Hepatocyte (in vitro differentiated cells): Measurements from ENCODE around the gene STIMATE.

Experiments used
- EZH2 ChIP-seq: fragments of 200-600 bp; sonication (generic); IDR thresholded peaks from 2 replicates; pipeline ENCODE4 v1.6.1; 2016; ENCODE audit warnings: antibody characterized with exemption, mild to moderate bottlenecking, borderline replicate concordance
- EZH2phosphoT487 ChIP-seq: fragments of 200-600 bp; sonication (generic); IDR thresholded peaks from one replicate; pipeline ENCODE4 v1.6.1; 2018; ENCODE audit warnings: antibody characterized with exemption, mild to moderate bottlenecking, low read depth, moderate library complexity; ENCODE audit not compliant: unreplicated experiment, severe bottlenecking
- TF ChIP-seq, protein P1 (sequence below): fragments of 200-600 bp; sonication (generic); IDR thresholded peaks from 2 replicates; pipeline ENCODE4 v1.5.1; 2016; ENCODE audit warnings: antibody characterized with exemption, mild to moderate bottlenecking; ENCODE audit not compliant: poor library complexity

DNA sequence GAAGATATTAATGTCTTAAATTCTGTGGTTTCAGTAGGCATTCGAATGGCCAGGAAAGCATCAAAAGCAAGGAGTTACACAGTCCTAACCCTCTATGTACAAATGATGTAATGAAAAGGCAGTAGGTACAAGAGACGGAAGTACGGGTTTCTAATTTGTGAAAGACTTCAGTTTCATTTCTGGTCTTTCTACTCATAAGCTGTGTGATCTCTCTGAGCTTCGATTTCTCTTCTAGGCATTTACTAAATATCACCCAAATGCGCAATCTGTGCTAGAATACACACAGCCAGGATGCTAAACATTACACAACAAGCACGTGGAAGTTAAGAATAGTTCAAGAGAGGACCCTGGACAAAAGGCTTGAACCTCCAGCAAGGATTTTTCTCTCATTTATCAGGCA is 17.9 kb upstream of the STIMATE start:
- TF ChIP-seq, protein P1, sequence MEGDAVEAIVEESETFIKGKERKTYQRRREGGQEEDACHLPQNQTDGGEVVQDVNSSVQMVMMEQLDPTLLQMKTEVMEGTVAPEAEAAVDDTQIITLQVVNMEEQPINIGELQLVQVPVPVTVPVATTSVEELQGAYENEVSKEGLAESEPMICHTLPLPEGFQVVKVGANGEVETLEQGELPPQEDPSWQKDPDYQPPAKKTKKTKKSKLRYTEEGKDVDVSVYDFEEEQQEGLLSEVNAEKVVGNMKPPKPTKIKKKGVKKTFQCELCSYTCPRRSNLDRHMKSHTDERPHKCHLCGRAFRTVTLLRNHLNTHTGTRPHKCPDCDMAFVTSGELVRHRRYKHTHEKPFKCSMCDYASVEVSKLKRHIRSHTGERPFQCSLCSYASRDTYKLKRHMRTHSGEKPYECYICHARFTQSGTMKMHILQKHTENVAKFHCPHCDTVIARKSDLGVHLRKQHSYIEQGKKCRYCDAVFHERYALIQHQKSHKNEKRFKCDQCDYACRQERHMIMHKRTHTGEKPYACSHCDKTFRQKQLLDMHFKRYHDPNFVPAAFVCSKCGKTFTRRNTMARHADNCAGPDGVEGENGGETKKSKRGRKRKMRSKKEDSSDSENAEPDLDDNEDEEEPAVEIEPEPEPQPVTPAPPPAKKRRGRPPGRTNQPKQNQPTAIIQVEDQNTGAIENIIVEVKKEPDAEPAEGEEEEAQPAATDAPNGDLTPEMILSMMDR = no peak
- no peak for TF ChIP-seq EZH2phosphoT487
- no peak for TF ChIP-seq EZH2
